Liver (tissue), 9 donors: ENCODE results near the gene NCAM2. TPM values are rescaled to one million over a fixed set of nuclear protein-coding genes. Genes with fewer than 3 reads are reported as not detected.

ENCODE experiments used
- DNase-seq: peaks from one replicate; pipeline ENCODE4 v3.0.0-alpha.2; 2017; ENCODE audit warnings: low spot score
- H3K27ac ChIP-seq, 2 donors: one replicate each; pipeline ENCODE4 v1.7.0; 2013; ENCODE audit warnings: inconsistent platforms in 2 of 2, low read length in 2 of 2, control low read depth in 1 of 2, low read depth in 1 of 2, mild to moderate bottlenecking in 1 of 2
- H3K27me3 ChIP-seq, 4 donors: one replicate each; pipeline versions ENCODE4 v1.6.1 to v1.7.0; 2013; ENCODE audit warnings: low read length in 3 of 4, inconsistent platforms in 1 of 4, mild to moderate bottlenecking in 1 of 4, moderate library complexity in 1 of 4; ENCODE audit not compliant: control insufficient read depth in 4 of 4, insufficient read depth in 4 of 4
- H3K36me3 ChIP-seq, 4 donors: one replicate each; pipeline versions ENCODE4 v1.6.1 to v1.7.0; 2013; ENCODE audit warnings: low read length in 3 of 4, mild to moderate bottlenecking in 3 of 4, low read depth in 1 of 4, moderate library complexity in 1 of 4; ENCODE audit not compliant: control insufficient read depth in 4 of 4, insufficient read depth in 3 of 4
- H3K4me1 ChIP-seq, 4 donors: one replicate each; pipeline versions ENCODE4 v1.6.1 to v1.7.0; 2013; ENCODE audit warnings: low read length in 3 of 4, mild to moderate bottlenecking in 3 of 4, moderate library complexity in 1 of 4; ENCODE audit not compliant: control insufficient read depth in 4 of 4, insufficient read depth in 4 of 4
- H3K4me3 ChIP-seq, 3 donors: one replicate each; pipeline versions ENCODE4 v1.6.1 to v1.7.0; 2013; ENCODE audit warnings: low read length in 3 of 3, control low read depth in 1 of 3, low read depth in 1 of 3, mild to moderate bottlenecking in 1 of 3
- H3K9ac ChIP-seq, 2 donors: one replicate each; pipeline ENCODE4 v1.7.0; 2013; ENCODE audit warnings: low read length in 2 of 2, mild to moderate bottlenecking in 2 of 2, moderate library complexity in 2 of 2, control low read depth in 1 of 2, low read depth in 1 of 2
- H3K9me3 ChIP-seq, 4 donors: one replicate each; pipeline versions ENCODE4 v1.6.1 to v1.7.0; 2013; ENCODE audit warnings: low read length in 3 of 4; ENCODE audit not compliant: control insufficient read depth in 4 of 4
- FOXA1 ChIP-seq: IDR thresholded peaks from 2 replicates; pipeline ENCODE4 v1.6.1; 2016; ENCODE audit warnings: antibody characterized with exemption
- FOXA2 ChIP-seq: IDR thresholded peaks from 2 replicates; pipeline ENCODE4 v1.6.1; 2016; ENCODE audit warnings: antibody characterized with exemption
- GABPA ChIP-seq, 2 donors: IDR thresholded peaks in 1 of 2; conservative IDR thresholded peaks in 1 of 2; 2 replicates each; pipeline ENCODE4 v1.6.1; 2016; ENCODE audit warnings: antibody characterized with exemption in 2 of 2, mild to moderate bottlenecking in 1 of 2, moderate library complexity in 1 of 2
- HNF4A ChIP-seq, 2 donors: conservative IDR thresholded peaks; 2 replicates each; pipeline ENCODE4 v1.6.1; 2016; ENCODE audit warnings: antibody characterized with exemption in 2 of 2, mild to moderate bottlenecking in 2 of 2
- JUND ChIP-seq, 2 donors: IDR thresholded peaks; 2 replicates each; pipeline ENCODE4 v1.6.1; 2016; ENCODE audit warnings: antibody characterized with exemption in 2 of 2
- NR2F2 ChIP-seq: IDR thresholded peaks from 2 replicates; pipeline ENCODE4 v1.6.1; 2016; ENCODE audit warnings: antibody characterized with exemption
- RXRA ChIP-seq, 2 donors: IDR thresholded peaks; 2 replicates each; pipeline ENCODE4 v1.6.1; 2017 to 2018; ENCODE audit warnings: antibody characterized with exemption in 2 of 2, mild to moderate bottlenecking in 1 of 2
- SP1 ChIP-seq: IDR thresholded peaks from 2 replicates; pipeline ENCODE4 v1.6.1; 2018; ENCODE audit warnings: antibody characterized with exemption, mild to moderate bottlenecking
- WGBS: extraction: QIAGEN DNeasy Blood & Tissue Kit; methylation state at CpG from one replicate; pipeline ENCODE4 v1.1.7; 2013; 5-methylcytosine and 5-hydroxymethylcytosine counted together
- polyA plus RNA-seq, 2 donors: library from polyadenylated mRNA; stranded (reverse) in 1 of 2; unstranded in 1 of 2; fragments of 200-250 nt in 1 of 2; fragments of >200 nt in 1 of 2; fragmentation: Nextera tagmentation in 1 of 2; extraction: Ambion mirVana in 1 of 2; gene quantifications; one replicate each; pipeline versions ENCODE4 v1.2.1 to v1.2.3, GENCODE V29; 2013 to 2015
- total RNA-seq, 2 donors: library from RNA; depleted of rRNA; stranded (reverse); fragments of >200 nt; gene quantifications; one replicate each; pipeline ENCODE4 v1.2.3, GENCODE V29; 2014
- TF ChIP-seq, protein P1 (sequence below): IDR thresholded peaks from 2 replicates; pipeline ENCODE4 v1.6.1; 2016; ENCODE audit warnings: antibody characterized with exemption
- TF ChIP-seq, protein P2 (sequence below): IDR thresholded peaks from 2 replicates; pipeline ENCODE4 v1.6.1; 2016; ENCODE audit warnings: antibody characterized with exemption
- TF ChIP-seq, protein P3 (sequence below): IDR thresholded peaks from 2 replicates; pipeline ENCODE4 v1.6.1; 2016; ENCODE audit warnings: antibody characterized with exemption
- TF ChIP-seq, protein P4 (sequence below): fragments of 150-350 bp; IDR thresholded peaks from 2 replicates; pipeline ENCODE4 v1.5.1; 2017; ENCODE audit warnings: improper control_type of control experiment, low read depth, low read length; ENCODE audit not compliant: missing input control
- TF ChIP-seq, protein P5 (sequence below): IDR thresholded peaks from 2 replicates; pipeline ENCODE4 v1.6.1; 2016; ENCODE audit warnings: antibody characterized with exemption, mild to moderate bottlenecking
- donor health status: healthy.
- donor health status: healthy.
- donor health status: healthy.
- donor health status: healthy.
- donor health status: healthy.

The NCAM2 gene
- total and polyA plus RNA-seq, 4 donors: 0.06 to 0.51 (median 0.24) TPM

DNA sequence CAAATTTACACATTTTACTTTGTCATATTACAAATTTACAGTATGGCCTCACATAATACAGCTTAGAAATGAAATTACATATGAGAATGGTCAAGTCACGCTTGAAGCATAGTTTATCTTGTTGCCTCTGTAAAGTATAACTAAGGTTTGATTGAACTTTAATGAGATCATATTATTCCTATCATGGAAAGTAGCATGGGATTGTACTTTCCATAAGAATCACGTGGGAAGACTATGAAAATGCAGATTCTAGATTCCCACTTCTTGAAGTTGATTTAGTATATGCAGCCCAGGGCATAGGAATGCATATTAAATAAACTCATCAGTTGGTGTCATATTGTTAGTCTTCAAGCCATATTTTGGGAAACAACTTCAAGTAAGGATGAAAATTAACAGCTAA, 342.8 kb downstream of the NCAM2 start:
- no peak overlapping the region for H3K9ac ChIP-seq
- 95% methylated on average over 2 of the region's 2 CpGs for WGBS
- H3K27ac ChIP-seq: no peak overlapping the region
- H3K27me3 ChIP-seq: no peaks in the 10 kb centered on the region
- H3K4me1 ChIP-seq: no peaks in the 10 kb centered on the region
- H3K36me3 ChIP-seq: peaks cover 0 to 7% (median 2%) of the 10 kb centered on the region in 4 donors
- no peak for DNase-seq
- TF ChIP-seq RXRA (IDR thresholded peaks at IDR 0.05) (no peak), JUND (IDR thresholded peaks at IDR 0.05) (no peak)
- H3K9me3 ChIP-seq: peaks cover 0 to 5% (median 1%) of the 10 kb centered on the region in 4 donors
- H3K4me3 ChIP-seq: no peak overlapping the region

DNA sequence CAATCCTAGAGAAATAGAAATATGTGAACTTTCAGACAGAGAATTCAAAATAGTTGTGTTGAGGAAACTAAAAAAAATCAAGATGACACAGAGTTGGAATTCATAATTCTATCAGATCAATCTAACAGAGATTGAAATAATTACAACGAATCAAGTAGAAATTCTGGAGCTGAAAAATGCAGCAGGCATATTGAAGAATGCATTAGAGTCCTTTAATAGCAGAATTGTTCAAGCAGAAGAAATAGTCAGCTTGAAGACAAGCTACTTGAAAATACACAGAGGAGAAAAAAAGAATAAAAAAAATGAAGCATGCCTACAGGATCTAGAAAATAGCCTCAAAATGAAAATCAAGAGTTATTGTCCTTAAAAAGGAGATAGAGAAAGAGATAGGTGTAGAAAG, 347.1 kb downstream of the NCAM2 start:
- 47% methylated on average over 1 of the region's 1 CpG for WGBS
- no peaks in the 10 kb centered on the region for H3K4me1 ChIP-seq
- H3K4me3 ChIP-seq: no peak overlapping the region
- DNase-seq: no peak
- H3K27me3 ChIP-seq: no peaks in the 10 kb centered on the region
- H3K9ac ChIP-seq: no peak overlapping the region
- peaks cover 0 to 7% (median 0%) of the 10 kb centered on the region in 4 donors for H3K36me3 ChIP-seq
- no peak for TF ChIP-seq RXRA (IDR thresholded peaks at IDR 0.05)
- no peak for TF ChIP-seq NR2F2
- no peak for TF ChIP-seq JUND (IDR thresholded peaks at IDR 0.05)
- no peak for TF ChIP-seq GABPA (IDR thresholded peaks at IDR 0.05 in 1 of 2, conservative IDR thresholded peaks at IDR 0.05 in 1 of 2)
- no peak for TF ChIP-seq SP1
- TF ChIP-seq, protein P1, sequence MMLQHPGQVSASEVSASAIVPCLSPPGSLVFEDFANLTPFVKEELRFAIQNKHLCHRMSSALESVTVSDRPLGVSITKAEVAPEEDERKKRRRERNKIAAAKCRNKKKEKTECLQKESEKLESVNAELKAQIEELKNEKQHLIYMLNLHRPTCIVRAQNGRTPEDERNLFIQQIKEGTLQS: no peak
- no peak for TF ChIP-seq HNF4A (conservative IDR thresholded peaks at IDR 0.05)
- TF ChIP-seq, protein P2, sequence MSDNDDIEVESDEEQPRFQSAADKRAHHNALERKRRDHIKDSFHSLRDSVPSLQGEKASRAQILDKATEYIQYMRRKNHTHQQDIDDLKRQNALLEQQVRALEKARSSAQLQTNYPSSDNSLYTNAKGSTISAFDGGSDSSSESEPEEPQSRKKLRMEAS: no peak
- TF ChIP-seq, protein P3, sequence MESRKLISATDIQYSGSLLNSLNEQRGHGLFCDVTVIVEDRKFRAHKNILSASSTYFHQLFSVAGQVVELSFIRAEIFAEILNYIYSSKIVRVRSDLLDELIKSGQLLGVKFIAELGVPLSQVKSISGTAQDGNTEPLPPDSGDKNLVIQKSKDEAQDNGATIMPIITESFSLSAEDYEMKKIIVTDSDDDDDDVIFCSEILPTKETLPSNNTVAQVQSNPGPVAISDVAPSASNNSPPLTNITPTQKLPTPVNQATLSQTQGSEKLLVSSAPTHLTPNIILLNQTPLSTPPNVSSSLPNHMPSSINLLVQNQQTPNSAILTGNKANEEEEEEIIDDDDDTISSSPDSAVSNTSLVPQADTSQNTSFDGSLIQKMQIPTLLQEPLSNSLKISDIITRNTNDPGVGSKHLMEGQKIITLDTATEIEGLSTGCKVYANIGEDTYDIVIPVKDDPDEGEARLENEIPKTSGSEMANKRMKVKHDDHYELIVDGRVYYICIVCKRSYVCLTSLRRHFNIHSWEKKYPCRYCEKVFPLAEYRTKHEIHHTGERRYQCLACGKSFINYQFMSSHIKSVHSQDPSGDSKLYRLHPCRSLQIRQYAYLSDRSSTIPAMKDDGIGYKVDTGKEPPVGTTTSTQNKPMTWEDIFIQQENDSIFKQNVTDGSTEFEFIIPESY: no peak
- TF ChIP-seq FOXA2: no peak
- TF ChIP-seq, protein P4, sequence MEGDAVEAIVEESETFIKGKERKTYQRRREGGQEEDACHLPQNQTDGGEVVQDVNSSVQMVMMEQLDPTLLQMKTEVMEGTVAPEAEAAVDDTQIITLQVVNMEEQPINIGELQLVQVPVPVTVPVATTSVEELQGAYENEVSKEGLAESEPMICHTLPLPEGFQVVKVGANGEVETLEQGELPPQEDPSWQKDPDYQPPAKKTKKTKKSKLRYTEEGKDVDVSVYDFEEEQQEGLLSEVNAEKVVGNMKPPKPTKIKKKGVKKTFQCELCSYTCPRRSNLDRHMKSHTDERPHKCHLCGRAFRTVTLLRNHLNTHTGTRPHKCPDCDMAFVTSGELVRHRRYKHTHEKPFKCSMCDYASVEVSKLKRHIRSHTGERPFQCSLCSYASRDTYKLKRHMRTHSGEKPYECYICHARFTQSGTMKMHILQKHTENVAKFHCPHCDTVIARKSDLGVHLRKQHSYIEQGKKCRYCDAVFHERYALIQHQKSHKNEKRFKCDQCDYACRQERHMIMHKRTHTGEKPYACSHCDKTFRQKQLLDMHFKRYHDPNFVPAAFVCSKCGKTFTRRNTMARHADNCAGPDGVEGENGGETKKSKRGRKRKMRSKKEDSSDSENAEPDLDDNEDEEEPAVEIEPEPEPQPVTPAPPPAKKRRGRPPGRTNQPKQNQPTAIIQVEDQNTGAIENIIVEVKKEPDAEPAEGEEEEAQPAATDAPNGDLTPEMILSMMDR: no peak
- no peak for TF ChIP-seq FOXA1
- TF ChIP-seq, protein P5, sequence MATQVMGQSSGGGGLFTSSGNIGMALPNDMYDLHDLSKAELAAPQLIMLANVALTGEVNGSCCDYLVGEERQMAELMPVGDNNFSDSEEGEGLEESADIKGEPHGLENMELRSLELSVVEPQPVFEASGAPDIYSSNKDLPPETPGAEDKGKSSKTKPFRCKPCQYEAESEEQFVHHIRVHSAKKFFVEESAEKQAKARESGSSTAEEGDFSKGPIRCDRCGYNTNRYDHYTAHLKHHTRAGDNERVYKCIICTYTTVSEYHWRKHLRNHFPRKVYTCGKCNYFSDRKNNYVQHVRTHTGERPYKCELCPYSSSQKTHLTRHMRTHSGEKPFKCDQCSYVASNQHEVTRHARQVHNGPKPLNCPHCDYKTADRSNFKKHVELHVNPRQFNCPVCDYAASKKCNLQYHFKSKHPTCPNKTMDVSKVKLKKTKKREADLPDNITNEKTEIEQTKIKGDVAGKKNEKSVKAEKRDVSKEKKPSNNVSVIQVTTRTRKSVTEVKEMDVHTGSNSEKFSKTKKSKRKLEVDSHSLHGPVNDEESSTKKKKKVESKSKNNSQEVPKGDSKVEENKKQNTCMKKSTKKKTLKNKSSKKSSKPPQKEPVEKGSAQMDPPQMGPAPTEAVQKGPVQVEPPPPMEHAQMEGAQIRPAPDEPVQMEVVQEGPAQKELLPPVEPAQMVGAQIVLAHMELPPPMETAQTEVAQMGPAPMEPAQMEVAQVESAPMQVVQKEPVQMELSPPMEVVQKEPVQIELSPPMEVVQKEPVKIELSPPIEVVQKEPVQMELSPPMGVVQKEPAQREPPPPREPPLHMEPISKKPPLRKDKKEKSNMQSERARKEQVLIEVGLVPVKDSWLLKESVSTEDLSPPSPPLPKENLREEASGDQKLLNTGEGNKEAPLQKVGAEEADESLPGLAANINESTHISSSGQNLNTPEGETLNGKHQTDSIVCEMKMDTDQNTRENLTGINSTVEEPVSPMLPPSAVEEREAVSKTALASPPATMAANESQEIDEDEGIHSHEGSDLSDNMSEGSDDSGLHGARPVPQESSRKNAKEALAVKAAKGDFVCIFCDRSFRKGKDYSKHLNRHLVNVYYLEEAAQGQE: no peak
- no peak overlapping the region for H3K27ac ChIP-seq
- H3K9me3 ChIP-seq: peaks cover 0 to 5% (median 1%) of the 10 kb centered on the region in 4 donors
